ENCODE measurements around the gene MYRF. TPM values are rescaled to one million over a fixed set of nuclear protein-coding genes. Genes with fewer than 3 reads are reported as not detected.
A peak's percentile ranks its signal among the peaks of the same experiment; 100 is the strongest.

The MYRF gene
- total and polyA plus RNA-seq, 2 of the 4 experiments (the other 2 are of a cell fraction) = 1.6 to 10.7 TPM

- H4K20me1 ChIP-seq (ENCODE audit: insufficient read depth, low read length) = peaks cover 23% of the 10 kb centered on the region; the same call in 1 of the 2 replicates
- H3K4me1 ChIP-seq (ENCODE audit: control insufficient read depth, insufficient read depth, low read length) = peaks cover 11% of the 10 kb centered on the region; the same call in 1 of the 2 replicates
- H3K14ac ChIP-seq (replicated peaks; ENCODE audit: low read depth, low read length) = peak overlapping the region; percentile 96
- peak overlapping the region; percentile 57 for H4K5ac ChIP-seq (ENCODE audit: low read depth, low read length)
- H3K9ac ChIP-seq (ENCODE audit: low read depth, low read length) = peak overlapping the region; percentile 59
- peak overlapping the region; percentile 41; the same call in 1 of the 2 replicates for H2BK20ac ChIP-seq (ENCODE audit: low read depth, low read length)
- no peaks in the 10 kb centered on the region for H3K9me3 ChIP-seq (ENCODE audit: control insufficient read depth, insufficient read depth, low read length)
- H3K23ac ChIP-seq (ENCODE audit: low read depth, low read length) = peak overlapping the region; percentile 95
- peak overlapping the region; percentile 79 to 99 for H4K8ac ChIP-seq (ENCODE audit: low read depth in 2 of 2, low read length in 2 of 2)
- DNase-seq (no peak), ATAC-seq (ENCODE audit: low read depth) (no peak)
- peak overlapping the region; percentile 95 for H2AFZ ChIP-seq (replicated peaks; ENCODE audit: low read length, poor library complexity)
- peak overlapping the region; percentile 56 for H2BK120ac ChIP-seq (ENCODE audit: low read depth, low read length)
- POLR2A ChIA-PET (ENCODE audit: unreplicated experiment) = no interaction called here
- peaks cover 19 to 49% of the 10 kb centered on the region in 2 experiments for H3K79me1 ChIP-seq (ENCODE audit: low read depth in 1 of 2, low read length in 2 of 2)
- dilution Hi-C loops (cut with HindIII; ENCODE audit: low sequenced_read_pairs, unreplicated experiment) (no loop called here), in situ Hi-C loops (cut with MboI; ENCODE audit: low sequenced_read_pairs) (no loop called here), intact Hi-C loops (cut with micrococcal nuclease) (loop anchor here (2.0 kb wide), 1 partner anchor 30 kb away; no protein-coding TSS in a partner anchor)
- peak overlapping the region; percentile 72 for H3K4me3 ChIP-seq (ENCODE audit: insufficient read depth, low read depth, low read length)
- H3K4me2 ChIP-seq (ENCODE audit: low read depth, low read length) = peak overlapping the region; percentile 77
- H3K18ac ChIP-seq (ENCODE audit: low read depth, low read length) = peak overlapping the region; percentile 27; the same call in 1 of the 2 replicates
- H2AK9ac ChIP-seq (replicated peaks; ENCODE audit: low read depth, low read length, poor library complexity) = peak overlapping the region; percentile 77
- CTCF ChIA-PET = interaction anchor here (1.0 kb wide), 1 partner anchor 57 kb away, joined by 3 read pairs; no protein-coding TSS in a partner anchor
- TF ChIP-seq RAD21 (IDR thresholded peaks at IDR 0.05; ENCODE audit: low read length) (no peak), CTCF (conservative IDR thresholded peaks at IDR 0.05; ENCODE audit: low read depth, low read length) (no peak), CHD1 (IDR thresholded peaks at IDR 0.05; ENCODE audit: low read depth, low read length) (no peak), SMC3 (IDR thresholded peaks at IDR 0.05; ENCODE audit: low read depth, low read length) (no peak)
- TF ChIP-seq, protein P1, sequence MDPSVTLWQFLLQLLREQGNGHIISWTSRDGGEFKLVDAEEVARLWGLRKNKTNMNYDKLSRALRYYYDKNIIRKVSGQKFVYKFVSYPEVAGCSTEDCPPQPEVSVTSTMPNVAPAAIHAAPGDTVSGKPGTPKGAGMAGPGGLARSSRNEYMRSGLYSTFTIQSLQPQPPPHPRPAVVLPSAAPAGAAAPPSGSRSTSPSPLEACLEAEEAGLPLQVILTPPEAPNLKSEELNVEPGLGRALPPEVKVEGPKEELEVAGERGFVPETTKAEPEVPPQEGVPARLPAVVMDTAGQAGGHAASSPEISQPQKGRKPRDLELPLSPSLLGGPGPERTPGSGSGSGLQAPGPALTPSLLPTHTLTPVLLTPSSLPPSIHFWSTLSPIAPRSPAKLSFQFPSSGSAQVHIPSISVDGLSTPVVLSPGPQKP (IDR thresholded peaks at IDR 0.05; ENCODE audit: borderline replicate concordance, low read depth, low read length) = no peak
- 39% methylated on average over 9 of the region's 23 CpGs; no CpG with 5 or more reads in 1 of the 2 experiments for WGBS, 2 experiments (ENCODE audit: extremely low coverage in 2 of 2, insufficient read length in 1 of 2)
- H3K36me3 ChIP-seq (ENCODE audit: control insufficient read depth, insufficient read depth, low read length) = no peaks in the 10 kb centered on the region
- H3K27ac ChIP-seq (ENCODE audit: insufficient read depth, low read length) = peak overlapping the region; percentile 50
- BruUV-seq (replicated peaks) = no TSS peak
- peak overlapping the region; percentile 90 for H3K4ac ChIP-seq (ENCODE audit: low read depth, low read length)
- peak overlapping the region; percentile 61 for H3K56ac ChIP-seq (ENCODE audit: extremely low read depth, insufficient read depth, low read length)
- H2BK5ac ChIP-seq (ENCODE audit: low read depth, low read length, poor library complexity, severe bottlenecking) = peak overlapping the region; percentile 2
- peak overlapping the region; percentile 62; the same call in 2 of the 3 replicates for H2BK15ac ChIP-seq (ENCODE audit: low read depth, low read length)
- peak overlapping the region; percentile 99 for H2AK5ac ChIP-seq (ENCODE audit: low read depth, low read length)
- H4K91ac ChIP-seq (ENCODE audit: insufficient read depth, low read depth, low read length) = peak overlapping the region; percentile 85
- H3K9me1 ChIP-seq (ENCODE audit: insufficient read depth, low read length) = peaks cover 16% of the 10 kb centered on the region
- H3K27me3 ChIP-seq (ENCODE audit: control insufficient read depth, insufficient read depth, low read length) = no peaks in the 10 kb centered on the region
Measured at GRCh38 chr11:61826930-61827570, 74.6 kb downstream of the MYRF start.
